GM18517 (cell line): ENCODE results near the gene TUBD1.
"Not testable (repeated sequence)": the region's sequence is repeated elsewhere in the genome, so short reads cannot be mapped to it uniquely, and the experiment has no call there.

Source experiments
- ATAC-seq: cut with Tn5 transposase; IDR thresholded peaks from one replicate; pipeline ENCODE4 v1.9.1; 2021; ENCODE audit warnings: mild to moderate bottlenecking, moderate library complexity; ENCODE audit not compliant: unreplicated experiment

Gene TUBD1

GRCh38 chr17:59845595-59846393 is 46.9 kb downstream of the TUBD1 start:
- ATAC-seq = peak; percentile 22

- ATAC-seq = no peak
These were observed 47.7 kb downstream of the TUBD1 start for GRCh38 chr17:59844884-59845594.

- peak; percentile 41 for ATAC-seq
These were observed 49.7 kb downstream of the TUBD1 start for GRCh38 chr17:59842901-59843652.

GRCh38 chr17:59841882-59842263 is 50.9 kb downstream of the TUBD1 start:
- ATAC-seq = not testable (repeated sequence)

GRCh38 chr17:59841091-59841881 is 51.5 kb downstream of the TUBD1 start:
- not testable (repeated sequence) for ATAC-seq

- ATAC-seq = no peak
These were observed 52.2 kb downstream of the TUBD1 start for GRCh38 chr17:59840329-59841090.

GRCh38 chr17:59839651-59840328 is 53.0 kb downstream of the TUBD1 start:
- no peak for ATAC-seq

- ATAC-seq = no peak
These were observed 54.5 kb downstream of the TUBD1 start for GRCh38 chr17:59838052-59838916.

GRCh38 chr17:59837308-59838051 is 55.3 kb downstream of the TUBD1 start:
- ATAC-seq = peak; percentile 80

GRCh38 chr17:59832883-59833379 is 59.8 kb downstream of the TUBD1 start:
- no peak for ATAC-seq

- ATAC-seq = no peak
These were observed 61.8 kb downstream of the TUBD1 start for GRCh38 chr17:59830846-59831486.

GRCh38 chr17:59830007-59830630 is 62.6 kb downstream of the TUBD1 start:
- ATAC-seq = no peak

- ATAC-seq = peak; percentile 69
These were observed 63.3 kb downstream of the TUBD1 start for GRCh38 chr17:59829217-59830006.

- ATAC-seq = peak; percentile 0
These were observed 63.9 kb downstream of the TUBD1 start for GRCh38 chr17:59828819-59829216.

- no peak for ATAC-seq
These were observed 64.3 kb downstream of the TUBD1 start for GRCh38 chr17:59828478-59828760.
